Erythroblast (primary cell): ENCODE data around the gene LRRK2.

Experiments used
- GATA1 ChIP-seq: IDR thresholded peaks from 2 replicates; pipeline ENCODE4 v1.6.1; 2011; ENCODE audit warnings: low read depth, mild to moderate bottlenecking, control low read depth, low read length, moderate library complexity
- POLR2A ChIP-seq: IDR thresholded peaks from 2 replicates; pipeline ENCODE4 v1.6.1; 2011; ENCODE audit warnings: mild to moderate bottlenecking, low read length

DNA sequence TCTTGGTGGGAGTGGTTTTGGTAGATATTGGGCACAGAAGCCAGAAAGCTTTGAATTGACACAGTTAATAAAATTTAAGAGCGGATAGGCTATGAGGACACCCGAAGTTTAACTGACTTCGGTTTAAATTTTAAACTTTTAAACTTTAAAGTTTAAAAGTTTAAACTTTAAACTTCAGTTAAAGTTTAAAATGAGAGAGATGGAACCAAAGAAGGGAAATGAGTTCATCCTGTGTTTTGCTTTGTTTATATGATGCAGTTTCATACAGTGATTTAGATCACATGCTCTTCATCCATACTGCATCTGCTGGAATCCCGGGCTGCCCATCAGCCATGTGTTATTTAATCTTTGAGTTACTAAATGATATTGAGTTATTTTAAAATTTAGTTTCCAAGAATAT is 27.2 kb upstream of the LRRK2 start:
- TF ChIP-seq POLR2A (no peak), GATA1 (no peak)
